ENCODE data around the gene MAP1B.

Gene MAP1B

GRCh38 chr5:72151169-72151568 is 43.9 kb downstream of the MAP1B start:
- H3K4me3 ChIP-seq (ENCODE audit: low read length) = no peak overlapping the region
- DNase-seq (ENCODE audit: low read depth) = peak; percentile 64
- TF ChIP-seq CTCF (conservative IDR thresholded peaks at IDR 0.05; ENCODE audit: low read length) = no peak

GRCh38 chr5:72151646-72152045 is 44.4 kb downstream of the MAP1B start:
- DNase-seq (ENCODE audit: low read depth) = no peak
- no peak overlapping the region for H3K4me3 ChIP-seq (ENCODE audit: low read length)
- no peak for TF ChIP-seq CTCF (conservative IDR thresholded peaks at IDR 0.05; ENCODE audit: low read length)

- H3K4me3 ChIP-seq (ENCODE audit: low read length) = no peak overlapping the region
- DNase-seq (ENCODE audit: low read depth) = peak; percentile 46
- TF ChIP-seq CTCF (conservative IDR thresholded peaks at IDR 0.05; ENCODE audit: low read length) = no peak
Observed at GRCh38 chr5:72152545-72152944, 45.3 kb downstream of the MAP1B start.

- TF ChIP-seq CTCF (conservative IDR thresholded peaks at IDR 0.05; ENCODE audit: low read length) = no peak
- DNase-seq (ENCODE audit: low read depth) = no peak
- no peak overlapping the region for H3K4me3 ChIP-seq (ENCODE audit: low read length)
Observed at GRCh38 chr5:72153551-72153950, 46.3 kb downstream of the MAP1B start.

DNA sequence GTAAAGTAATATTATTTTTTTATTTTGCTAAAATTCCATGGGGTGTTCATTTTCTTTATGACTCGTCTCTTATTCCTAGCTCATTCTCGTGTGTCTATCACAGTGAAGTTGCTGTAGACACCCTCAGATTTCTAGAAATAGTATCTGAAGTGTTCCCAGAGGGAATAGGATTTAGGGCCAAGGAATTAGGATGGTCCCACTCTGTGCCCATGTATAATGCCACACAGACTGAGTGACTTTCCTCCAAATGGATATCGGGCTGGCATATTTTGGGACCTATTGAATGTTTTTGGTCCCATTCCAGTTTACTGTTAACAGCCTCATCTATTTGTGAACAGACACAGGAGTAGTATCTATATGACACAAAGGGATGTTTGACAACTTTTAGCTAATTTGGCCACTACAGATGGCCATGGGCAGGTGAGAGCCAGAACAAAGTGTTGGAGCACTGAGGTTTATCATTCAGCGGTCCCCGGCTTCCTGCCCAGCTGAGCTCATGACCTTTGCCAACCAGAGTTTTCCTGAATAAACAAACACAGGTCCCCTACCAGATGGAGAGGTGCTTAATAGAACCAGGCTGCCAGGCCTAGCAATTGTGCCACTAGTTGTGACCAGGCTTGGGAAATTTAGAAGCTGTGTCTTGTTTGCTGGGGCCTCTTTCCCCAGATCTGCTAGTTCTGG is 46.9 kb downstream of the MAP1B start:
- DNase-seq (ENCODE audit: low read depth) = no peak
- no peak overlapping the region for H3K4me3 ChIP-seq (ENCODE audit: low read length)
- TF ChIP-seq CTCF (conservative IDR thresholded peaks at IDR 0.05; ENCODE audit: low read length) = no peak

- DNase-seq (ENCODE audit: low read depth) = peak; percentile 96
- no peak overlapping the region for H3K4me3 ChIP-seq (ENCODE audit: low read length)
Observed at GRCh38 chr5:72156946-72157624, 49.8 kb downstream of the MAP1B start.

More at GRCh38 chr5:72156946-72157624, 49.8 kb downstream of the MAP1B start:
- TF ChIP-seq CTCF (conservative IDR thresholded peaks at IDR 0.05; ENCODE audit: low read length) = no peak; the same call in 1 of the 2 replicates
